ENCODE measurements around the gene PARP11. TPM values are rescaled to one million over a fixed set of nuclear protein-coding genes. Genes with fewer than 3 reads are reported as not detected.

Gene PARP11
- total RNA-seq, 1 experiment from 2014 or later = 11.3 TPM

- H3K79me2 ChIP-seq (ENCODE audit: insufficient read depth, low read length) = no peaks in the 10 kb centered on the region
- H3T11ph ChIP-seq (ENCODE audit: low read length) = no peak overlapping the region
- H3K14ac ChIP-seq (ENCODE audit: insufficient read depth, low read length) = no peak overlapping the region
- H3K36me3 Mint-ChIP-seq (ENCODE audit: insufficient read depth in 1 of 3, low read depth in 3 of 3) = no peaks in the 10 kb centered on the region
- no CpG with 5 or more reads among the region's 3 CpGs for WGBS (ENCODE audit: extremely low coverage, insufficient read length, low lambda C conversion rate)
- DNase-seq = no peak
- H3K27me3 ChIP-seq (ENCODE audit: insufficient read depth, low read length) = no peaks in the 10 kb centered on the region
- no peak overlapping the region for H3K18ac ChIP-seq (ENCODE audit: insufficient read length, low read depth, low read length)
- H3K56ac ChIP-seq (ENCODE audit: insufficient read length, low read depth, low read length) = no peak overlapping the region
- no peak overlapping the region for H3K4me2 ChIP-seq (ENCODE audit: insufficient read depth, insufficient read length, low read length)
- no peaks in the 10 kb centered on the region for H4K20me1 ChIP-seq (ENCODE audit: control insufficient read depth, insufficient read depth, insufficient read length)
- H3K4me3 Mint-ChIP-seq = no peak overlapping the region
- H2BK20ac ChIP-seq (ENCODE audit: low read depth, low read length, poor library complexity, severe bottlenecking) = no peak overlapping the region
- H4K8ac ChIP-seq (replicated peaks; ENCODE audit: insufficient read length, low read depth, low read length) = no peak overlapping the region
- H3K23me2 ChIP-seq (ENCODE audit: insufficient read length, low read depth, low read length, poor library complexity, severe bottlenecking) = no peaks in the 10 kb centered on the region
- peaks cover 3% of the 10 kb centered on the region; the same call in 1 of the 2 replicates for H3K4me1 ChIP-seq (ENCODE audit: insufficient read depth, low read length)
- H3K4me1 Mint-ChIP-seq = peaks cover 19 to 23% of the 10 kb centered on the region in 2 experiments
- H3K23ac ChIP-seq (ENCODE audit: insufficient read length, low read depth, low read length) = no peak overlapping the region
- no peak overlapping the region for H4K5ac ChIP-seq (ENCODE audit: insufficient read length, low read depth, low read length)
- no peaks in the 10 kb centered on the region; the same call in 1 of the 2 replicates for H3K27me3 Mint-ChIP-seq (ENCODE audit: low read depth)
- H2BK12ac ChIP-seq (ENCODE audit: insufficient read length, low read depth, low read length) = no peak overlapping the region
- no peak overlapping the region for H3K9ac ChIP-seq (ENCODE audit: extremely low read depth, insufficient read length, low read length)
- no peak overlapping the region for H2BK5ac ChIP-seq (ENCODE audit: insufficient read length, low read length)
- no peak overlapping the region for H2BK15ac ChIP-seq (ENCODE audit: low read depth, low read length)
- no peak overlapping the region for H3K27ac Mint-ChIP-seq
- H3K27ac ChIP-seq (ENCODE audit: insufficient read length, low read depth, low read length) = no peak overlapping the region
- peaks cover 2% of the 10 kb centered on the region for H3K79me1 ChIP-seq (ENCODE audit: insufficient read depth, low read depth, low read length, poor library complexity, severe bottlenecking)
- no peak for TF ChIP-seq CTCF (conservative IDR thresholded peaks at IDR 0.05)
- no peak overlapping the region for H3K4ac ChIP-seq (ENCODE audit: low read depth, low read length)
- H4K91ac ChIP-seq (ENCODE audit: insufficient read length, low read depth, low read length) = no peak overlapping the region
- H2AFZ ChIP-seq (ENCODE audit: low read length) = no peak overlapping the region
- no peak overlapping the region for H2AK5ac ChIP-seq (ENCODE audit: insufficient read length, low read length)
- H2BK120ac ChIP-seq (ENCODE audit: low read depth, low read length, poor library complexity, severe bottlenecking) = no peak overlapping the region
- H3K9me3 ChIP-seq (ENCODE audit: control insufficient read depth, low read depth, low read length) = no peaks in the 10 kb centered on the region
- no peaks in the 10 kb centered on the region for H3K9me3 Mint-ChIP-seq
These were observed 40.5 kb downstream of the PARP11 start for GRCh38 chr12:3832738-3833137.

Measured in H9 (cell line).